ENCODE results near the gene PRSS50. TPM values are rescaled to one million over a fixed set of nuclear protein-coding genes. Genes with fewer than 3 reads are reported as not detected.

PRSS50 gene
- total and polyA plus RNA-seq, 4 donors, result 0.02 to 0.33 (median 0.25) TPM; not detected in 1

DNA sequence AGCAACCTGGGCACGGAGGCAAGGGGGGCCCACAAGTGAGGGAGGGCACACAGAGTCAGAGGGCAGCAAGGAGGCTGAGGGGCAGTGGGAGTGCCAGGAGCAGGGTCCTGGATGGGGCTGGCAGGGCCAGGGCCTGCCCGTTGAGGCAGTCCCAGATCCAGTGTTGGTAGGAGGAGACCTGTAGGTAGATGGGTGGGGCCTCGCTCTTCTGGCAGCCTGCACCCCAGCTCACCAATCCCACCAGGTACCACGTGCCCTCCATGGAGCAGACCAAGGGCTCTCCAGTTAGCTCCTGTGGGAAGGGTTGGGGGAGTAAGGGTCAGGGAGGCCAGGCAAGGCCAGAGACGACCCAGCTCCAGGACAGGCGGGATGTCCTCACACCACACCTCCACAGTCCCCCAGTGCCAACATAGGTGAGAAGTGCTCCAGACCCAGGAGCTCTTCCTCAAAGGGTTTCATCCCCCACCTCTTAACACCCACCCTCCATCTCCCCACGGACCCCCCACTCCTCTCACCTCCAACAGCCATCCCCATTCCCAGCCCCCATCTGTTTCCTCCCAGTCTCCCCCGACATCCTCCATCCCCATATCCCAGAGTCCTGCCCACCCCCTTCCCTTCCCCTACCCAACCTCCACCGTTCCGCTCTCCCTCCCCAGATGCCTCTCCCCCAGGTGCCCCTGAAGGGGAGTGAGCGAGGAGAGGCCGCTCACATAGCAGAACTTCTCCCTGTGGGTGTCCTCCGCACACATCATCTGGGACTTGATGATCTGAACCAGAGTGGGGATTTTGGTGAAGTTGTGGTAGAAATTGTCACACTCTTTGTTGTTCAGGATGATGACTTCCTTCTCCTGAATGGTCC lies 5.2 kb downstream of the PRSS50 start:
- TF ChIP-seq TAF1 (conservative IDR thresholded peaks at IDR 0.05), result no peak
- TF ChIP-seq FOXA1 (IDR thresholded peaks at IDR 0.05), result no peak
- TF ChIP-seq, protein P1, sequence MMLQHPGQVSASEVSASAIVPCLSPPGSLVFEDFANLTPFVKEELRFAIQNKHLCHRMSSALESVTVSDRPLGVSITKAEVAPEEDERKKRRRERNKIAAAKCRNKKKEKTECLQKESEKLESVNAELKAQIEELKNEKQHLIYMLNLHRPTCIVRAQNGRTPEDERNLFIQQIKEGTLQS (IDR thresholded peaks at IDR 0.05), result no peak
- TF ChIP-seq, protein P2, sequence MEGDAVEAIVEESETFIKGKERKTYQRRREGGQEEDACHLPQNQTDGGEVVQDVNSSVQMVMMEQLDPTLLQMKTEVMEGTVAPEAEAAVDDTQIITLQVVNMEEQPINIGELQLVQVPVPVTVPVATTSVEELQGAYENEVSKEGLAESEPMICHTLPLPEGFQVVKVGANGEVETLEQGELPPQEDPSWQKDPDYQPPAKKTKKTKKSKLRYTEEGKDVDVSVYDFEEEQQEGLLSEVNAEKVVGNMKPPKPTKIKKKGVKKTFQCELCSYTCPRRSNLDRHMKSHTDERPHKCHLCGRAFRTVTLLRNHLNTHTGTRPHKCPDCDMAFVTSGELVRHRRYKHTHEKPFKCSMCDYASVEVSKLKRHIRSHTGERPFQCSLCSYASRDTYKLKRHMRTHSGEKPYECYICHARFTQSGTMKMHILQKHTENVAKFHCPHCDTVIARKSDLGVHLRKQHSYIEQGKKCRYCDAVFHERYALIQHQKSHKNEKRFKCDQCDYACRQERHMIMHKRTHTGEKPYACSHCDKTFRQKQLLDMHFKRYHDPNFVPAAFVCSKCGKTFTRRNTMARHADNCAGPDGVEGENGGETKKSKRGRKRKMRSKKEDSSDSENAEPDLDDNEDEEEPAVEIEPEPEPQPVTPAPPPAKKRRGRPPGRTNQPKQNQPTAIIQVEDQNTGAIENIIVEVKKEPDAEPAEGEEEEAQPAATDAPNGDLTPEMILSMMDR (IDR thresholded peaks at IDR 0.05; ENCODE audit: low read depth, low read length, missing input control), result no peak
- no peak for TF ChIP-seq GABPA (IDR thresholded peaks at IDR 0.05 in 1 of 2, conservative IDR thresholded peaks at IDR 0.05 in 1 of 2)
- no peak for TF ChIP-seq REST (IDR thresholded peaks at IDR 0.05)
- TF ChIP-seq EGR1 (IDR thresholded peaks at IDR 0.05; ENCODE audit: low read depth in 2 of 2), result no peak
- no peak for TF ChIP-seq ZBTB33 (IDR thresholded peaks at IDR 0.05)
- TF ChIP-seq HNF4A (conservative IDR thresholded peaks at IDR 0.05), result no peak
- TF ChIP-seq FOXA2 (IDR thresholded peaks at IDR 0.05), result no peak
- no peak for TF ChIP-seq HNF4G (IDR thresholded peaks at IDR 0.05)
- no peak for TF ChIP-seq RAD21 (IDR thresholded peaks at IDR 0.05)
- TF ChIP-seq SP1 (IDR thresholded peaks at IDR 0.05), result no peak
- no peak for TF ChIP-seq RXRA (IDR thresholded peaks at IDR 0.05)
- no peak for TF ChIP-seq NR2F2 (IDR thresholded peaks at IDR 0.05)
- no peak for TF ChIP-seq YY1 (IDR thresholded peaks at IDR 0.05)
- no peak for TF ChIP-seq JUND (IDR thresholded peaks at IDR 0.05)
- no peak for TF ChIP-seq MAX (IDR thresholded peaks at IDR 0.05)
- no peak for DNase-seq (ENCODE audit: low spot score)

More for the DNA sequence above, 5.2 kb downstream of the PRSS50 start:
- Histone ChIP-seq H3K27me3 (ENCODE audit: control insufficient read depth in 4 of 4, insufficient read depth in 4 of 4, low read length in 3 of 4) (no peaks in the 10 kb centered on the region), H3K4me3 (ENCODE audit: low read depth in 1 of 3, low read length in 3 of 3) (no peak overlapping the region), H3K4me1 (ENCODE audit: control insufficient read depth in 4 of 4, insufficient read depth in 4 of 4, low read length in 3 of 4) (no peaks in the 10 kb centered on the region), H3K9ac (ENCODE audit: low read depth in 1 of 2, low read length in 2 of 2) (no peak overlapping the region), H3K9me3 (ENCODE audit: control insufficient read depth in 4 of 4, low read length in 3 of 4) (no peaks in the 10 kb centered on the region), H3K36me3 (ENCODE audit: control insufficient read depth in 4 of 4, insufficient read depth in 3 of 4, low read depth in 1 of 4, low read length in 3 of 4) (no peaks in the 10 kb centered on the region), H3K27ac (ENCODE audit: low read depth in 1 of 2, low read length in 2 of 2) (no peak overlapping the region)
- 88% methylated on average over 13 of the region's 13 CpGs for WGBS

Data from liver (tissue), 9 donors.